Central memory CD8-positive, alpha-beta T cell (primary cell): ENCODE measurements around the gene RASD2.
"Not testable (repeated sequence)": the region's sequence is repeated elsewhere in the genome, so short reads cannot be mapped to it uniquely, and the experiment has no call there.

Experiments
- ATAC-seq: fragments of 150-1000 bp; cut with Tn5 transposase; replicated peaks from 2 replicates; pipeline ENCODE4 v1.10.0; 2022; ENCODE audit warnings: mild to moderate bottlenecking, moderate FRiP score, moderate number of reproducible peaks; ENCODE audit not compliant: poor library complexity, severe bottlenecking; ENCODE audit errors: extremely low read depth
- DNase-seq, 2 donors: peaks; one replicate each; pipeline ENCODE4 v3.0.0; 2021; ENCODE audit warnings: low spot score in 2 of 2
- H3K27ac Mint-ChIP-seq: one replicate; pipeline ENCODE4 v1.8.0; 2022; ENCODE audit warnings: low read depth, mild to moderate bottlenecking, moderate library complexity, mixed read lengths
- H3K27me3 Mint-ChIP-seq: one replicate; pipeline ENCODE4 v1.8.0; 2022; ENCODE audit warnings: mixed read lengths
- H3K36me3 Mint-ChIP-seq: one replicate; pipeline ENCODE4 v1.8.0; 2022; ENCODE audit warnings: mild to moderate bottlenecking, moderate library complexity, mixed read lengths; ENCODE audit not compliant: insufficient read depth
- H3K4me1 Mint-ChIP-seq: one replicate; pipeline ENCODE4 v1.8.0; 2022; ENCODE audit warnings: mixed read lengths
- H3K4me3 Mint-ChIP-seq: one replicate; pipeline ENCODE4 v1.8.0; 2022; ENCODE audit warnings: mild to moderate bottlenecking, moderate library complexity, mixed read lengths
- H3K9me3 Mint-ChIP-seq: one replicate; pipeline ENCODE4 v1.8.0; 2022; ENCODE audit warnings: mixed read lengths

Gene RASD2

GRCh38 chr22:35509451-35509850, 31.2 kb upstream of the RASD2 start:
- H3K4me3 Mint-ChIP-seq, result no peak overlapping the region
- no peaks in the 10 kb centered on the region for H3K9me3 Mint-ChIP-seq
- no peak overlapping the region for H3K27ac Mint-ChIP-seq
- H3K36me3 Mint-ChIP-seq, result no peaks in the 10 kb centered on the region
- H3K27me3 Mint-ChIP-seq, result peaks cover 28% of the 10 kb centered on the region
- no peak for ATAC-seq
- no peaks in the 10 kb centered on the region for H3K4me1 Mint-ChIP-seq
- DNase-seq, result no peak

- Mint-ChIP-seq H3K36me3 (no peaks in the 10 kb centered on the region), H3K27me3 (peaks cover 28% of the 10 kb centered on the region), H3K4me1 (no peaks in the 10 kb centered on the region), H3K9me3 (no peaks in the 10 kb centered on the region), H3K27ac (no peak overlapping the region), H3K4me3 (no peak overlapping the region)
- no peak for DNase-seq
- ATAC-seq, result no peak
Observed at GRCh38 chr22:35509960-35510359, 30.7 kb upstream of the RASD2 start.

- H3K27ac Mint-ChIP-seq, result no peak overlapping the region
- H3K9me3 Mint-ChIP-seq, result no peaks in the 10 kb centered on the region
- no peaks in the 10 kb centered on the region for H3K4me1 Mint-ChIP-seq
- DNase-seq (no peak), ATAC-seq (no peak)
- no peaks in the 10 kb centered on the region for H3K36me3 Mint-ChIP-seq
- peaks cover 28% of the 10 kb centered on the region for H3K27me3 Mint-ChIP-seq
- no peak overlapping the region for H3K4me3 Mint-ChIP-seq
Observed at GRCh38 chr22:35510481-35510934, 30.1 kb upstream of the RASD2 start.

- no peaks in the 10 kb centered on the region for H3K4me1 Mint-ChIP-seq
- peaks cover 29% of the 10 kb centered on the region for H3K27me3 Mint-ChIP-seq
- H3K27ac Mint-ChIP-seq, result no peak overlapping the region
- no peaks in the 10 kb centered on the region for H3K36me3 Mint-ChIP-seq
- H3K4me3 Mint-ChIP-seq, result no peak overlapping the region
- ATAC-seq, result no peak
- DNase-seq, result no peak
- H3K9me3 Mint-ChIP-seq, result no peaks in the 10 kb centered on the region
Observed at GRCh38 chr22:35510951-35511350, 29.7 kb upstream of the RASD2 start.

GRCh38 chr22:35514366-35514765, 26.3 kb upstream of the RASD2 start:
- H3K4me1 Mint-ChIP-seq, result no peaks in the 10 kb centered on the region
- no peak for DNase-seq

GRCh38 chr22:35515952-35516351, 24.7 kb upstream of the RASD2 start:
- H3K9me3 Mint-ChIP-seq, H3K36me3 Mint-ChIP-seq, H3K27ac Mint-ChIP-seq, ATAC-seq, DNase-seq, H3K4me3 Mint-ChIP-seq, H3K4me1 Mint-ChIP-seq: not testable (repeated sequence)
- peaks cover 47% of the 10 kb centered on the region for H3K27me3 Mint-ChIP-seq

More at GRCh38 chr22:35514366-35514765, 26.3 kb upstream of the RASD2 start:
- no peak for ATAC-seq
- H3K4me3 Mint-ChIP-seq, result no peak overlapping the region
- no peaks in the 10 kb centered on the region for H3K9me3 Mint-ChIP-seq
- H3K36me3 Mint-ChIP-seq, result no peaks in the 10 kb centered on the region
- no peak overlapping the region for H3K27ac Mint-ChIP-seq
- peaks cover 41% of the 10 kb centered on the region for H3K27me3 Mint-ChIP-seq

- H3K36me3 Mint-ChIP-seq, result no peaks in the 10 kb centered on the region
- no peak overlapping the region for H3K4me3 Mint-ChIP-seq
- ATAC-seq (no peak), DNase-seq (no peak)
- H3K27me3 Mint-ChIP-seq, result peaks cover 54% of the 10 kb centered on the region
- no peak overlapping the region for H3K27ac Mint-ChIP-seq
- H3K9me3 Mint-ChIP-seq, result no peaks in the 10 kb centered on the region
- no peaks in the 10 kb centered on the region for H3K4me1 Mint-ChIP-seq
Observed at GRCh38 chr22:35516723-35517122, 23.9 kb upstream of the RASD2 start.

- no peaks in the 10 kb centered on the region for H3K36me3 Mint-ChIP-seq
- H3K4me3 Mint-ChIP-seq, result no peak overlapping the region
- H3K27ac Mint-ChIP-seq, result no peak overlapping the region
- no peaks in the 10 kb centered on the region for H3K9me3 Mint-ChIP-seq
- no peaks in the 10 kb centered on the region for H3K4me1 Mint-ChIP-seq
- ATAC-seq (no peak), DNase-seq (no peak)
- peaks cover 59% of the 10 kb centered on the region for H3K27me3 Mint-ChIP-seq
Observed at GRCh38 chr22:35517207-35517606, 23.4 kb upstream of the RASD2 start.

- peaks cover 67% of the 10 kb centered on the region for H3K27me3 Mint-ChIP-seq
- no peaks in the 10 kb centered on the region for H3K9me3 Mint-ChIP-seq
Observed at GRCh38 chr22:35517769-35518530, 22.7 kb upstream of the RASD2 start.

GRCh38 chr22:35518811-35519210, 21.8 kb upstream of the RASD2 start:
- ATAC-seq (no peak), DNase-seq (no peak)
- Mint-ChIP-seq H3K4me3 (no peak overlapping the region), H3K27ac (no peak overlapping the region), H3K36me3 (peaks cover 1% of the 10 kb centered on the region), H3K27me3 (peaks cover 71% of the 10 kb centered on the region), H3K4me1 (no peaks in the 10 kb centered on the region), H3K9me3 (no peaks in the 10 kb centered on the region)

More at GRCh38 chr22:35517769-35518530, 22.7 kb upstream of the RASD2 start:
- Mint-ChIP-seq H3K4me3 (no peak overlapping the region), H3K36me3 (no peaks in the 10 kb centered on the region), H3K27ac (no peak overlapping the region), H3K4me1 (no peaks in the 10 kb centered on the region)
- ATAC-seq (no peak), DNase-seq (no peak)

- H3K36me3 Mint-ChIP-seq, result peaks cover 1% of the 10 kb centered on the region
- H3K9me3 Mint-ChIP-seq, result no peaks in the 10 kb centered on the region
- H3K27ac Mint-ChIP-seq, result no peak overlapping the region
- ATAC-seq (no peak), DNase-seq (no peak)
- peaks cover 71% of the 10 kb centered on the region for H3K27me3 Mint-ChIP-seq
- H3K4me1 Mint-ChIP-seq, result no peaks in the 10 kb centered on the region
- H3K4me3 Mint-ChIP-seq, result no peak overlapping the region
Observed at GRCh38 chr22:35519306-35520000, 21.2 kb upstream of the RASD2 start.

GRCh38 chr22:35521358-35522224, 19.0 kb upstream of the RASD2 start:
- peaks cover 1% of the 10 kb centered on the region for H3K36me3 Mint-ChIP-seq
- no peaks in the 10 kb centered on the region for H3K9me3 Mint-ChIP-seq
- peaks cover 63% of the 10 kb centered on the region for H3K27me3 Mint-ChIP-seq
- no peaks in the 10 kb centered on the region for H3K4me1 Mint-ChIP-seq
- H3K27ac Mint-ChIP-seq, result no peak overlapping the region
- no peak for ATAC-seq
- no peak for DNase-seq
- H3K4me3 Mint-ChIP-seq, result no peak overlapping the region
